GM23338 (cell line): ENCODE measurements around the gene PLA2G10.
"Not testable (repeated sequence)": the region's sequence is repeated elsewhere in the genome, so short reads cannot be mapped to it uniquely, and the experiment has no call there.

Experiments
- CREB1 ChIP-seq: fragments of 250-450 bp; sonication (Bioruptor Pico); IDR thresholded peaks from 2 replicates; pipeline ENCODE4 v1.5.0; 2020; ENCODE audit warnings: low read depth, mild to moderate bottlenecking, moderate library complexity
- EZH2 ChIP-seq: fragments of 200-600 bp; sonication (generic); IDR thresholded peaks from one replicate; pipeline ENCODE4 v1.8.0; 2017; ENCODE audit warnings: antibody characterized with exemption, mild to moderate bottlenecking, low read depth; ENCODE audit not compliant: unreplicated experiment
- EZH2phosphoT487 ChIP-seq: fragments of 200-600 bp; sonication (generic); IDR thresholded peaks from one replicate; pipeline ENCODE4 v1.8.1; 2018; ENCODE audit warnings: antibody characterized with exemption; ENCODE audit not compliant: unreplicated experiment
- POLR2AphosphoS5 ChIP-seq: IDR thresholded peaks from 2 replicates; pipeline ENCODE4 v1.6.1; 2016; ENCODE audit warnings: antibody characterized with exemption, low read depth
- ZNF114 ChIP-seq: fragments of 250-450 bp; sonication (Bioruptor Pico); IDR thresholded peaks from 2 replicates; pipeline ENCODE4 v1.5.0; 2020; ENCODE audit warnings: mild to moderate bottlenecking, moderate library complexity
- TF ChIP-seq, protein P1 (sequence below), 2 experiments: fragments of 200-600 bp in 1 of 2; sonication (generic) in 1 of 2; conservative IDR thresholded peaks; 2 replicates each; pipeline versions ENCODE4 v1.5.1 to v1.6.1; 2016 to 2017; ENCODE audit warnings: antibody characterized with exemption in 2 of 2, low read depth in 2 of 2, mild to moderate bottlenecking in 2 of 2, moderate library complexity in 1 of 2
- TF ChIP-seq, protein P2 (sequence below): IDR thresholded peaks from one replicate; pipeline ENCODE4 v1.6.1; 2018; ENCODE audit warnings: antibody characterized with exemption; ENCODE audit not compliant: unreplicated experiment

DNA sequence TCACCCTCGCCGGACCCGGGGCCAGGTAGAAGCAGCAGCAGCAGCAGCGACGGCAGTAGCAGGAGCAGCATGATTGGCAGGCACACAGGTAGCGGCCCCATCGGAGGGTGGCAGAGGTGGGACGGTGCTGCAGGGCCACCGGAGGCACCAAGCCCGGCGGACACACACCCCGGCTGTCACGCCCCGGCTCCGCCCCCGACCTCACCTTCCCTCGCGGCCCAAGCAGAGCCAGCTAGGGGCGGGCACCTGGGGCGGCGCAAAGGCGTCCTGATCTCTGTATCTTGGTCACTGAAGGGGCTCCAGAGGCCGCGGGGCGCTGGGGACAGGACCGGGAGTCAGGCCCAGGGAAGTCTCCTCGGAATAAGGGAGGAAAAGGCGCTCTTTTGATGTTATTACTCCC lies at the start of gene PLA2G10:
- not testable (repeated sequence) for TF ChIP-seq EZH2; POLR2AphosphoS5; EZH2phosphoT487; CREB1 (CRISPR knock-in tag); ZNF114 (CRISPR knock-in tag)
- TF ChIP-seq, protein P1, sequence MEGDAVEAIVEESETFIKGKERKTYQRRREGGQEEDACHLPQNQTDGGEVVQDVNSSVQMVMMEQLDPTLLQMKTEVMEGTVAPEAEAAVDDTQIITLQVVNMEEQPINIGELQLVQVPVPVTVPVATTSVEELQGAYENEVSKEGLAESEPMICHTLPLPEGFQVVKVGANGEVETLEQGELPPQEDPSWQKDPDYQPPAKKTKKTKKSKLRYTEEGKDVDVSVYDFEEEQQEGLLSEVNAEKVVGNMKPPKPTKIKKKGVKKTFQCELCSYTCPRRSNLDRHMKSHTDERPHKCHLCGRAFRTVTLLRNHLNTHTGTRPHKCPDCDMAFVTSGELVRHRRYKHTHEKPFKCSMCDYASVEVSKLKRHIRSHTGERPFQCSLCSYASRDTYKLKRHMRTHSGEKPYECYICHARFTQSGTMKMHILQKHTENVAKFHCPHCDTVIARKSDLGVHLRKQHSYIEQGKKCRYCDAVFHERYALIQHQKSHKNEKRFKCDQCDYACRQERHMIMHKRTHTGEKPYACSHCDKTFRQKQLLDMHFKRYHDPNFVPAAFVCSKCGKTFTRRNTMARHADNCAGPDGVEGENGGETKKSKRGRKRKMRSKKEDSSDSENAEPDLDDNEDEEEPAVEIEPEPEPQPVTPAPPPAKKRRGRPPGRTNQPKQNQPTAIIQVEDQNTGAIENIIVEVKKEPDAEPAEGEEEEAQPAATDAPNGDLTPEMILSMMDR (conservative IDR thresholded peaks at IDR 0.05; ENCODE audit: low read depth in 2 of 2): not testable (repeated sequence)
- TF ChIP-seq, protein P2, sequence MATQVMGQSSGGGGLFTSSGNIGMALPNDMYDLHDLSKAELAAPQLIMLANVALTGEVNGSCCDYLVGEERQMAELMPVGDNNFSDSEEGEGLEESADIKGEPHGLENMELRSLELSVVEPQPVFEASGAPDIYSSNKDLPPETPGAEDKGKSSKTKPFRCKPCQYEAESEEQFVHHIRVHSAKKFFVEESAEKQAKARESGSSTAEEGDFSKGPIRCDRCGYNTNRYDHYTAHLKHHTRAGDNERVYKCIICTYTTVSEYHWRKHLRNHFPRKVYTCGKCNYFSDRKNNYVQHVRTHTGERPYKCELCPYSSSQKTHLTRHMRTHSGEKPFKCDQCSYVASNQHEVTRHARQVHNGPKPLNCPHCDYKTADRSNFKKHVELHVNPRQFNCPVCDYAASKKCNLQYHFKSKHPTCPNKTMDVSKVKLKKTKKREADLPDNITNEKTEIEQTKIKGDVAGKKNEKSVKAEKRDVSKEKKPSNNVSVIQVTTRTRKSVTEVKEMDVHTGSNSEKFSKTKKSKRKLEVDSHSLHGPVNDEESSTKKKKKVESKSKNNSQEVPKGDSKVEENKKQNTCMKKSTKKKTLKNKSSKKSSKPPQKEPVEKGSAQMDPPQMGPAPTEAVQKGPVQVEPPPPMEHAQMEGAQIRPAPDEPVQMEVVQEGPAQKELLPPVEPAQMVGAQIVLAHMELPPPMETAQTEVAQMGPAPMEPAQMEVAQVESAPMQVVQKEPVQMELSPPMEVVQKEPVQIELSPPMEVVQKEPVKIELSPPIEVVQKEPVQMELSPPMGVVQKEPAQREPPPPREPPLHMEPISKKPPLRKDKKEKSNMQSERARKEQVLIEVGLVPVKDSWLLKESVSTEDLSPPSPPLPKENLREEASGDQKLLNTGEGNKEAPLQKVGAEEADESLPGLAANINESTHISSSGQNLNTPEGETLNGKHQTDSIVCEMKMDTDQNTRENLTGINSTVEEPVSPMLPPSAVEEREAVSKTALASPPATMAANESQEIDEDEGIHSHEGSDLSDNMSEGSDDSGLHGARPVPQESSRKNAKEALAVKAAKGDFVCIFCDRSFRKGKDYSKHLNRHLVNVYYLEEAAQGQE: not testable (repeated sequence)
